Hematopoietic multipotent progenitor cell treated with erythropoietin and hydrocortisone succinate and interleukin-3 and kit ligand, for 8 days (in vitro differentiated cells): ENCODE results near the gene GALR1.
A peak's percentile ranks its signal among the peaks of the same experiment; 100 is the strongest.
"Not testable (repeated sequence)": the region's sequence is repeated elsewhere in the genome, so short reads cannot be mapped to it uniquely, and the experiment has no call there.

Source experiments
- DNase-seq: peaks from one replicate; pipeline ENCODE4 v3.0.0-alpha.2; 2015

The GALR1 gene, protein sequence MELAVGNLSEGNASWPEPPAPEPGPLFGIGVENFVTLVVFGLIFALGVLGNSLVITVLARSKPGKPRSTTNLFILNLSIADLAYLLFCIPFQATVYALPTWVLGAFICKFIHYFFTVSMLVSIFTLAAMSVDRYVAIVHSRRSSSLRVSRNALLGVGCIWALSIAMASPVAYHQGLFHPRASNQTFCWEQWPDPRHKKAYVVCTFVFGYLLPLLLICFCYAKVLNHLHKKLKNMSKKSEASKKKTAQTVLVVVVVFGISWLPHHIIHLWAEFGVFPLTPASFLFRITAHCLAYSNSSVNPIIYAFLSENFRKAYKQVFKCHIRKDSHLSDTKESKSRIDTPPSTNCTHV

DNA sequence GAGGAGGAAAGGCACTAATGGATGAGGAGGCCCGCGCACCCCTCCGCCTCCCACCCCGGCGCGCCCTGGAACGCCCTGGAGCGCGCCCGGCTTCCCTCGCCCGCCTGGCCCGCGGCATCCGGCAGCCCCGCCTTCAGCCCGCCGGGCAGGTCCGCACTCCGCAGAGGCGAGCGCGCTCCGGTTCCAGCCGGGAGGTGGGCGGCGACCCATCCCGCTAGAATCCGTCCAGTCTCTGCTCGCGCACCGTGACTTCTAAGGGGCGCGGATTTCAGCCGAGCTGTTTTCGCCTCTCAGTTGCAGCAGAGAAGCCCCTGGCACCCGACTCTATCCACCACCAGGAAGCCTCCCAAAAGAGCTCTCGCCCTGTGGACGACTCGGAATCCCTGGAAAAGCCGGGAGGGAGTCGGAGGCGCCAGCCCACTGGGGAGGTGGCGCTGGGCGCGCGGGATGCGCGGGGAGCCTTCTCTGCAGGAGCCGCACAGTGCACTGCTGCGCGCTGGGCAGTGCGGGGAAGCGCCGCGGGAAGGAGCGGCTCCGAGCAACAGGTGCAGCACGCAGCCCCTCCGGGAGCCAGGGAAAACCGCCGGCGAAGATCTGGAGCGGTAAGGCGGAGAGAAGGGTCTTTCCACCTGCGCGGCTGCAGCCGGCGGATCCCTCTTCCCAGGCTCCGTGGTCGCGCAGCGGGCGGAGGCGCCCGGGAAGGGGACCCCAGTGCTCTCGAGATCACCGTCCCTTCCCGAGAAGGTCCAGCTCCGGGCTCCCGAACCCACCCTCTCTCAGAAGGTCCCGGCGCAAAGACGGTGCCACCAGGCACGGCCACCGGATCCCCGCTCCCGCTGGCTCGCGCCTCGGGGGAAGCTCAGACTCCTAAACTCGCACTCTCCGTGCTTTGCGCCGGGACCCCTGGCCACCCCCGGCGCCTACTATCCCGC, at the start of gene GALR1:
Gene GALR1, plus strand, starts transcription at position 280 of the 932 bp plus-strand sequence. CDS start 701 bp downstream, outside the sequence.
- no peak for DNase-seq

DNA sequence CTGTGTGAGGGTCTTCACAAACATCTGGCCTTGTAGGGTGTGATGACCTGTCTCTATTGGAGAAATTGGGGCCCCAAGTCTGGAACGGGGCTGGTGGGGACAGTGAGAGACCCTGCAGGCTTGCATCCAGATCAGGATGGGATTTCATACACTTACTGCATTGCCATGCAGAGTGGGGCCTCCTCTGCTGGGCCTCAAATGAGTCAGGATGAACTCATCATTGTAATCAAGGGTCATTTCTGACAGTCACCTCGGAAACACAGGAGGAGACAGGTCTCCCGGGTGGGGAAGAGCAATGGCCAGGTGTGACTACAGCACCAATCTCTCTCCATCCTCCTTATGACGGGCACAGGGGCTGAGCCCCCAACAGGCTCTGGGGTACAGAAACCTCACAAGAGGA, 48.1 kb upstream of the GALR1 start:
- DNase-seq, result no peak

DNA sequence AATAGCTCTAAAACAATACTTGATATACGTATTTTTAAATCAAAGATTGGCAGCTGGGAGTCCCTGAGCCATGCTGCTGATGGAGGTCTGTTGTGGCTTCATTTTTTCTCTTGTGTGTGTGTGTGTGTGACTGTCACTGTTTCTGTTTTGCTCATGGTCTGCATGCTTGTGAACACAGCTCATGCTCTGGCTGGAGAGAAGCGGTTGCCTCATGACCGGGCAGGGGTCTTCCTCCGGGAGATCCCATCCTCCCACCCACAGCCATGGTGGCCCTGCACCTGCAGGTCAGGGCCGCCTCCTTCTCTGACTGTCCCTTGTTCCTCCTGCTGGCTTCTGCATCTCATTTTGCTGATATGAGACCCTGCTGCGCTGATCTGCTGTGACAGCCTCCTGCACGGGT, 47.3 kb upstream of the GALR1 start:
- DNase-seq, result no peak

DNA sequence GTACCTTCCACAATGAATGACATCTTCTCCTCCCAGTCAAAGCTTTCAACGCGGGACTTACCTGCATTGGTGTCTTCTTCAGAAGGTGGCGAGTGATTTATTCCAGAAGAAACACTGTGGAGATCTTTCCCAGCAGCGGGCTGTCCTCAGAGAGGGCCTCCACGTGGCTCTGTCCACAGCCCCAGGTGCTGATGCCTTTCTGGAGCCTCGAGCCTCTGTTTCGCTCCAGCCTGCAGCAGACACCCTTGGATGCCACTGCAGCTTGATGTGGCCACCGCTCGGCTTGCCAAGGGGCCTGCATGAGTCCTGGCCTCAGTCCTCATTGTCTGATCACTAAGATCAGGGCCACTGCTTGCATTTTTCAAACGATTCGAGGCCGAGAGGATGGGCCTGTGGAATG, 46.6 kb upstream of the GALR1 start:
- DNase-seq, result no peak

DNA sequence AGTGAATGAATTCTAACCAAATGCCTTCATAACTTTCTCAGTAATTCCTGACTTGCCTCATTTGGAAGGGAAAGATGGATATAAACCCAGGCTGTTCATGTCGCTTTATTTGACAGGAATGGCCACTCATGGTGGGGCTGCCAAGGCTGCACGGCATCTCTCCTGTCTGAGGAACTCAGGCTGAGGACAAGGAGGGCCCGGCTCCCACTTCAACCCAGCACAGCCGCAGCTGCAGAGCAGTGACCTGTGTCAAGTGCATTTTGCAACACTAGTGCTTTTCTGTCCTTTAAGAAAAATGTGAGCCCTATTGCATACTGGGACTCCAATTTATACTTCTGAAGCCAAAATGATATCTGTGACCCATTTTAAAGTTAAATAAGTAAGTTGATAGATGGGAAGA, 45.8 kb upstream of the GALR1 start:
- no peak for DNase-seq

DNA sequence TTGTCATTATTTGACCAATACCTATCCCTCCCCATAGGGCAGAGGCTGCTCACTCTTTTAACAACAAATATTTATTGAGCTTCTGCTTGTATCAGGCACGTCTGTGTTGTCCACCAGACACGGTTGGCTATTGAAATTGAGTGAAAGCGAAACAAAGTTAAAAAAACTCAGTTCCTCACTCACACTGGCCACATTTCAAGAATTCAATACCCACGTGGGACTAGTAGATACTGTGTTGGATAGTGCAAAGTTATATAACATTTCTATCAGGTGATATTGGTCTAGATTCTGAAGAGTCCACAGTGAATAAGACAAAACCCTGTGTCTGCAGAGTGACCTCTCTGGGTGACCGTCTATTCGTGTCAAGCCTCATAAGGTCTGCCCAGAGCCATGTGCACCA, 43.9 kb upstream of the GALR1 start:
- no peak for DNase-seq

DNA sequence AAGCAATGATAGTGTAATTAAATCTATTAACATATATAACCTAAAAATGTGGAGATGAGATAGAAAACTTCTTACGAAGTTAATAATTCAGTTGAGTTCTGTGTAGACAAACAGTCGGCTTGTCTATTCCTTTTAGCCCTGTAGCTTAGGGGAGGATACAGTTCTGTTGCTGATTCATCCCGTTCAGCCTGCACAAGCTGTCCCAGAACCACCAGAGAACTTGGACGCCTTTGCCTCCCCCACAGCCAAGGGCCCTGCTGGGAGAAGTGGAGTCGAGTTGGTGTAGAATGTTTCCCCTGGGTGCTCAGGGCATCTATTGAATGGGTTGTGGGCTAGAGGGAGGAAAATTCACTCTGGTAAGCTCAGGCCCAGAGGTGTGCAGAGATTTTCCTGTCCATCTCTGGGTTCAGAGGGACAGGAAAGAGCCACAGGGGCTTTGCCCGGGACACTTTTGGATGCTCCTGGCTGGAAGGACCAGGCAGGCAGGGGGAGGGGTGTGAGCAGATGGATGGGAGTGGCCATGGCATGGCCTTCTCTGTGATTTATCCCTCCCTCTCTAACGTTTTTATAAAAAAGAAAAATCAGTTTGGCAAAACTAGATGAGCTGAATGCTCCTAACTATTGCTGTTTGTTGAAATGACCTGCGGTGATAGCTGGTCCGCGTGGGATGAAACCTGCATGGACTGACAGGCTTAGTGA, 42.8 kb upstream of the GALR1 start:
- DNase-seq, result no peak

DNA sequence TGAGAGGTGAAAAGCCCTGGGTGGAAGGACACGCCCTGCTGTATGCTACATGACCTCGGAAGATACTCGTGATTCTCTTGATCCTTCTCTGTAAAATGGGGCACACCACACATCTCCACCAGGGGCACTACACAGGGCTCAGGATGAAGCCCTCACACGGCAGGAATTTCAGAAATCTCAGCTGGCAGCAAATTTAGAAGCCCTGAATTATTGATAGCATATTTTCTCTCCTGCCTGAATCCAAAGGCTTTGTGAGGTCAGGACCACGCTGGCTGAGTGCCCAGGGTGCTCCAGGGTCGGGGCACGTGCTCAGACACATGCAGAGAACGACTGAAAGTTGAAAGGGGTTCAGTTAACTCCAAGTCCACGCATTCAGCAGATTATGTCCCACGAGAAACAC, 42.1 kb upstream of the GALR1 start:
- DNase-seq, result peak; percentile 63

DNA sequence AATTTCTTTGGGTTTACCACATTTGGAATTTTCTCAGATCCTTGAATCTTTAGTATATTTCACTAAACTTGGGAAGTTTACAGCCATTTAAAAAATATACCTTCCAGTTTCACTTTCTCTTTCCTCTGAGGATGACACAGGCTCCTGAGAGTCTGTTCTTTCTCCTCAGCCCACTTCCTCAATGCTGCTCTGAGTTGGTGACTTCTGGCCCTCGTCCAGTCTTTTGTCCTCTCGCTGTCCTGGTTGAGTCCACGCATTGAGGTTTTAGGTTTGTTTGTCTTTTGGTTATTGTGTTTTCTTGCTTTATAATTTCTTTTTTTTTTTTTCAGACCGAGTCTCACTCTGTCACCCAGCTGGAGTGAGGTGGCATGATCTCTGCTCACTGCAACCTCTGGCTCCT, 40.7 kb upstream of the GALR1 start:
- DNase-seq, result peak; percentile 60

DNA sequence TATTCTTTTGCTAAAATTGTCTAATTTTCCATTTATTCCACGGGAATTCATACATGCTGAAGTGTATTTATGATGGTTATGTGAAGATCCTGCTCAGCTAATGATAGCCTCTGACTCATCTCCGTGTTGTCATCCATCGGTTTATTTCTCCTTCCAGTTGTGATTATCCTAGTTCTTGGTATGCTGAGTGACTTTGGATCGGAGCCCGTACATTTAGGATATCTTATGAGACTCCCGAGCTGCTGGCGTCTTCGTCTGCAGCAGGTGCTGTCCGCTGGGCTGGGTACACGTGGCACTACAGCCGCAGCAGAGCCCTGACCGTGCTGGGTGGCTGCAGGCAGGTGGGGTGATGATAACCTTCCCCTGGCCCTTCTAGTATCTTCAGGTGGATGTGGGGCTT, 40.1 kb upstream of the GALR1 start:
- DNase-seq, result no peak

DNA sequence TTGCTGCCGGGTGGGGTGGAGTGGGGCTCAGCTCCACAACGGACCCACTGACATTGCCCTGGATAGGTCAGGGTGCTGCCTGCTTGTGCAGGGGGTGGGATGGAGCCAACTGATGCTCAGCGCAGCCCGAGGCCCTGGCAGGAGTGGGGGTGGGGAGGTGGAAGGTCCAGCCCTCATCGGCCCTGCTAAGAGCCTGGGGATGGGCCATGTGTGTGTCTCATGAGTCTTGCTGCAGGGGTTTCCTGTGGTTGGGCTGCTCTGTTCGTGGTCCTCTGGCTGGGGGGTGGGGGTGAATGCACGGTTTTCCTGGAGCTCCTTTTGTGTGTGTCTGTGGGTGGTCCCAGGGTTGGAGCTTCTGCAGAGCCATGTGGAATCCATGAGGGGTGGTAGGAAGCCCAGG, 39.4 kb upstream of the GALR1 start:
- DNase-seq, result no peak

DNA sequence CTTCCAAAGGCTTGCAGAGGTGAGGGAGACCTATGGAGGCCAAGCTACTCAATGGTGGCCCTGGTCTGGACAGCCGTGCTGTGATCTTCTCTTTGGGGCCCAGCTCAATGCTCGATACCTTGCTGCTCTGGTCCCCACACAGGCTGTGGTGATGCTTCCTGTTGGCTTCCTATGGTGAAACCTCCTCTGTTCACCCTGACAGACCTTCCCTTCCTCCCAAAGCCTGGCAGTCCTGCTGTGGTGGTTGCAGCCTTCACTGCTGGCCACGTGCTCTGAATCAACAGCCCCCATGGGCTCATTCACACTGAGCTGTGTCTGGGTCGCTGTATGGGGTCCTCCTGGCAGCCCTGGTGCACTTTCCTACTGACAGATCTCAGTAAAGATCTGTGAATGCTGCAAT, 31.0 kb upstream of the GALR1 start:
- no peak for DNase-seq

DNA sequence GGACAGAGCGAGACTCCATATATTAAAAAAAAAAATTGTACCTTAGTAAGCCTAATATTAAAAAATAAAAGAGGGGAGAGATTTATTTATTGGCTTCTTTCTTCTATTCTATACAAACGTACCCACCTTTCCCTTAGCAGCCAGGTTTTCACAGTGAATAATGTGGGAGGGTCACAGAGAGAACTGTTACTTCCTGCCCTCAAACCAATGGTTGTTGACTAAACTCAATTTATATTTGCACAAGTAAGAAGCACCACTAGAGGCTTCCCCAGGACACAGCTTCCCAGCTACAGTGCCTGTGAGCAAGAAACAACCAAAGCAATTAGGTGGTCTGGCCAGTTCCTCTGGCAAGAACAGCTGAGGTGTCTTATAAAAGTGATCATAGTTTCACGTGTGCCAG, 28.9 kb upstream of the GALR1 start:
- no peak for DNase-seq

DNA sequence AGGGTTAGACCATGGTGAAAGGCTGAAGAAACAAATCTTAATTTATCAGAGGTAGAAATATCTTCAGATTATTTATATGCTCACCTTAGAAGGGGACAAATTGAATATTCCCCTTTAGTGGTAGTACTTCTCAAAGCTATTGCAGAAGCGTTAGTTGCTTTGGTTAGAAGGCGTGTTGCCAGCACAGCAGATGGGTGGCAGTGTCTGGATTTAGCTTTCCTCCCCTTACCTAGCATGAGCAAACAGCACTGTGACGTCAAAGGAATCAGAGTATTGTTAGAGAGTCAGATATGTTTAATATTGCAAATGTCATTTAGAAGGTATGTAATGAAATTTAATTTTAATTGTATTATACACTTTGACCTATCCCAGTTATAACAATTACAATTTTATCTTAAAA, 27.2 kb upstream of the GALR1 start:
- no peak for DNase-seq

DNA sequence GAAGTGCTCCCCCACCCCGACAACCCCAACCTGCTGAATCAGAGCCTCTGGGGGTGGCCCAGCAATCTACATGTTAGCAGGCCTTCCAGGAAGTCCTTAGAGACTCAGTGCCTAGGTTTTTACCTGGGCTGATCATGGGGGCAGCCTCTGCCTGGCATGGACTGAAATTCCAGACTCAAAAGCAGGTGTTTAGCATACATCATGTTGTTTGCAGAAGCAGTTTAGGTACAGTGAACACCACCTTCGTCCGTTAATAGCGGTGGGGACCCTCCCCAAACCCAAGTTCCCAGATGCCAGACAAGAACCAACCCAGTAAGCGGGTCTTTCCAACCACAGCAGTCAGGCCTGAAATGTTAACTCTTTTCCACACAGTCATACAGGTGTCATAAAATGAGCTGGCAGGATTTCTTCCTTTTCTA, 26.4 kb upstream of the GALR1 start:
- no peak for DNase-seq

DNA sequence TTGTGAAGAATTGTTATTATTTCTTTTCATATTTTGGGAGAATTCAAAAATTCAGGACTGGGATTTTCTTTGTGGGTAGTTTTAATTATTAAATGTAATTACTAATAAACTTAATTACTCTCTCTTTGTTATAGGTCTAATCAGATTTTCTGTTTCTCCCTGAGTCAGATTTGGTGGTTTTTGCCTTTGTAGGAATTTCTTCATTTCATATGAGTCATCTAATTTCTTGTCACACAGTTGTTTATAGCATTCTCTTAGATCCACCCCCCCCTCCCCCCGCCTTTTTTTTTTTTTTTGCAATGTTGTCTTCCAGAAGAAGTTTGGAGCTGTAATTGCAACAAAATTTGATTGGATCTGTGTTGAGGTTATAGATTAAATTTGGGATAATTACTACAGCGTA, 26.0 kb upstream of the GALR1 start:
- DNase-seq, result no peak

DNA sequence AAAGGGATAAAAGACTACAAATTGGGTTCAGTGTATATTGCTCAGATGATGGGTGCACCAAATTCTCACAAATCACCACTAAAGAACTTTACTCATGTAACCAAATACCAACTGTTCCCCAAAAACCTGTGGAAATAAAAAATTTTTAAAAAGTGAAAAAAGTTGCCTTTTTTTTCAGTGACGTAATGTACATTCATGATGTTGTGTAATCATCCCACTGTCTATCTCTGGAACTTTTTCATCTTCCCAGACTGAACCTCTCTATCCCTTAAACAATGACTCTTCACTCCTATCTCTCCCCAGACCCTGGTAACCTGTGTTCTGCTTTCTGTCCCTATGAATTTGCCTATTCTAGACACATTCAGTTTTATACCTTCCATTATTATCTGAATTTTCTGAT, 19.0 kb upstream of the GALR1 start:
- no peak for DNase-seq

DNA sequence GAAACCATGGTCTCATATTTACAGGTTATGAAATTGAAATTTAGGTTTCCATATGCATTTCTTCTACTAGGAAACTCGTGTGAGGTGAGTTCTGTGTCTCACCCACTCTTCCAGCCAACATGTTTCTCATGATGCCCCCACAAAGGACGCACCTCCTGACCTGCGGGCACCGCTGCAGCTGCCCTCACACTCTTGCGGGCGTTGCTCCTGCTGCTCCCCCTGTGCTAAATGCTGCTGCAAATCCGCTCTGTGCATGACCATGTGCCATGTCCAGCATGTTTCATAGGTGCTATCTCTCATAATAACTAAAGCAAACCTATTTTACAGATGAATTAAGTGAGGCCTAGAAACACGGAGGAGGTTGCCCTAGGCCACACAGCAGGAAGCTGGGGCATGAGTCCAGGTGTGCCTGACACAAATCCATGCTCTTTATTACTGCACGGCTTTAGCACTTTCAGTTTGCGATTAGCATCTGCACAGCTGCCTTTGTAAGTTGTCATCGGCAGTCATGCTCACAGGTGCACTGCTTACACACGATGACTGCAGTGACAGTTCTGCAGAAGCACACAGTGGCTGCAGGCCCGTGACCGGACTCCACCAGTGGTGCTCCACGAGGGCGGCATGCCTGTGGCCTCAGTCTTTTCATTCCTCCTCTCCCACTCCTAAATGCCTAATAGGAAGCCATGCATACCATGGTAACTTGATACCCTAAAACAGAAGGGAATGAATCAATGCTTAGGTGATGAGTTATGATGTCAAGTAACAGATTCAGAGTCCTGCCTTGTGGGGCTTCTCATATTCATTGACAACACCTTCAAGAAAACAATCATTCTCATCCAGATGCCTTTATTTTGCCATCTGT, 14.9 kb upstream of the GALR1 start:
- no peak for DNase-seq

DNA sequence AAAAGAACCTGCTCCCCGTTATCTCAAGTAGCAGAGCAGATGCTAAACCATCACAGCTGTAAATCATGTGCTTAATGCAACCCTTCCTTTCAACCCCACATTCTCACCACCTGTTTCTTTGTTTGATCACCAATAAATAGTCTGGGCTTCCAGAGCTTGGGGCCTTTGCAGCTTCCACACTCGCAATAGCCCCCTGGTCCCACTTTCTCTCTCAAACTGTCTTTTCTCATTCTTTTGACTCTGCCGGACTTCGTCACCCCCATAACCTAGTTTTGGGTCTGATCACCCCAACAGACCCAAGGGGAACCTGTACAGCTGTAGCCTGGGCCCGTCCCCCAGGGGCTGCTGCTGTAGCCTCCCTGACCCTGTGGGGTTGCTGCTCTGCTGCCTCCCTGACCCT, 10.4 kb upstream of the GALR1 start:
- DNase-seq, result not testable (repeated sequence)

DNA sequence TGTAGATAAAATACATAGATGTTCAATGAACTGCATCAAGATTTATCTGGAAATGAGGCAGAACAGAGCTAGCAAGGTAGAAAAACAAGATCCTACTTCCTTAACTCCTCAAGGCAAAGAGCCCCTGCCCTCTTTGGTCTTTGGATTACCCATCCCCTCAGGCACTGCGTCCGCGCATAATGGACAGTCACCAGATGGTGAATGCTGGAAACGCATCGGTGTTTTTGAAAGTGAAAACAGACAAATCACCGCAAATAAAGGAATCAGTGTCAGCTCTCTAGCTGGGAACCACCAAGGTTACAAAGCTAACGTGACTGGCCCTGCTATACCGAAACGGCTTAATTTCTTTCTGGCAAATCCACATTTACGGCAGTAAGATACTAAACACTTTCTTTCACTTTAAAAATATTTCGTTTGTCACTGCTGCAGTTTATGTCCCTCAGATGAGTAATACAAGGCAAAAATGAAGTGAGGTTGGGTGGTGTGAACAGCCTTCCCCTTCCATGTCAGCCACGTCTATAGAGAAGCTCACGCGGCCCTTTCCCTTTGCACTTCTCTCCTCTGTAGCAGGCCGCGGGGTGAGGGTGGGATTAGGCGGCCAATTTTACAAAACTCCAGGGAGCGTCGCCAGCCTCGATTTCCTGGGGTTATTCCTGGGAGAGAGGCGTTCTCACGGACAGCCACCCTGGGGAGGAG, 627 bp upstream of the GALR1 start:
- DNase-seq, result no peak

DNA sequence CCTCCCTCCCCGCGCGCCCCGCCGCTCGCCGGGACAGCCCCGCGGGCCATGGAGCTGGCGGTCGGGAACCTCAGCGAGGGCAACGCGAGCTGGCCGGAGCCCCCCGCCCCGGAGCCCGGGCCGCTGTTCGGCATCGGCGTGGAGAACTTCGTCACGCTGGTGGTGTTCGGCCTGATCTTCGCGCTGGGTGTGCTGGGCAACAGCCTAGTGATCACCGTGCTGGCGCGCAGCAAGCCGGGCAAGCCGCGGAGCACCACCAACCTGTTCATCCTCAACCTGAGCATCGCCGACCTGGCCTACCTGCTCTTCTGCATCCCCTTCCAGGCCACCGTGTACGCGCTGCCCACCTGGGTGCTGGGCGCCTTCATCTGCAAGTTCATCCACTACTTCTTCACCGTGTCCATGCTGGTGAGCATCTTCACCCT, 865 bp downstream of the GALR1 start:
- no peak for DNase-seq
